CD4-positive, alpha-beta T cell treated with Interleukin-4 for 1 hour (primary cell): Measurements from ENCODE around the gene GSK3B.

Experiments used
- DNase-seq, 2 donors: peaks; one replicate each; pipeline ENCODE4 v3.0.0-alpha.2; 2020 to 2022

GSK3B gene

DNA sequence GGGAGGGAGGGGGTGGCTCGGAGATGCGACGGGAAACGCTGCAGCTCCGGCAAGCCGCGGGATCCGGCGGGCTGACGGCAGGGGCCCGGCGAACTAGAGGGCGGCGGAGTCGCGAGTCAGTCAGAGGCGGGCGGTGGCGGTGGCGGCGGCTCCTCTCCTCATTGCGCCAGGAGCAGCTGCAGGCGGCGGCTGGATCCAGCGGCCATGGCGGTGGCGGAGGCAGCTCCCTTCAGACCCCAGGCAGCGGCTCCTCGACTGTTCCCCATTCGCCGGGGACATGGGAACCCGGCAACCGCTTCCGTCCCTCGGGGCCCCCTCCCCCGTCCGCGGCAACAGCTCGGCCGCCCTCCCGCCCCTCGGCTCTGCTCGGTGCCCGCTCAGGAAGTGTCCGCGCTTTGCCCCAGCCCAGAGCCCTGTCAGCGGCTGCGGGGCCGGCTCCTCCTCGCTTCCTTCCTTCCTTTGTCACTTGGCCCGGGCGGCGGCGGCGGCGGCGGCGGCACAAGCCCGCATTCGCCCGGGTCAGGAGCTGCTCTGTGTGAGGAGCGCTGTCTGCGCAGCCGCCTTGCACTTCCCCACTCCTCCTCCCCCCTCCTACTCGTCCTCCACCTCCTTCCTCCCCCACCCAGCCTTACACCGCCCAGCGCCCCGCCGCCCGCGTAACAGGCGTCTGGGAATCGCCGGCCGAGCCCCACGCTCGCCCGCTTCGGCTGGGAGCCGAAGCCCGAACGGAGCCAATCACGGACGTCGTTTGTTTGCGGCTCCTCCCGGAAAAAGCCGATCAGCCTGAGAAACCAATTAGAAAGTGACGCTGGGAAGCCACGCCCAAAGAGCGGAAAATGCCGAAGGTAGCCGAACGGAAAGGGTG is at the start of gene GSK3B:
Gene GSK3B (minus strand): TSS at position 537 of the 865 bp plus-strand sequence. CDS start 1,013 bp downstream, outside the sequence.
- peak; percentile 73 to 74 for DNase-seq

GRCh38 chr3:120143676-120144075 is 49.4 kb upstream of the GSK3B start:
- no peak for DNase-seq

DNA sequence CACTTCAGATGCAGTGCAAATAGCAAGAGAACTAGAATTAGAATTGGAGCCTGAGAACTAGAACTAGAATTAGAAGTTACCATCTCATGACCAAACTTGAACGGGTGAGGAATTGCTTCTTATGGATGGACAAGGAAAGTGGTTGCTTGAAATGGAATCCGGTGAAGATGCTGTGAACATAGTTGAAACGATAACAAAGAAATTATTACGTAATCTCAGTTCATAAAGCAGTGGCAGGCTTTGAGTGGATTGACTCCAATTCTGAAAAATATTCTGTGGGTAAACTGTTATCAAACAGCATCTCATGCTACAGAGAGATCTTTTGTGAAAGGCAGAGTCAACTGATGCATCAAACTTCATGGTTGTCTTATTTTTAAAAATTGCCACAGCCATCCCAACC is 48.0 kb upstream of the GSK3B start:
- DNase-seq: no peak

GRCh38 chr3:120140098-120140742 is 46.0 kb upstream of the GSK3B start:
- DNase-seq: no peak

DNA sequence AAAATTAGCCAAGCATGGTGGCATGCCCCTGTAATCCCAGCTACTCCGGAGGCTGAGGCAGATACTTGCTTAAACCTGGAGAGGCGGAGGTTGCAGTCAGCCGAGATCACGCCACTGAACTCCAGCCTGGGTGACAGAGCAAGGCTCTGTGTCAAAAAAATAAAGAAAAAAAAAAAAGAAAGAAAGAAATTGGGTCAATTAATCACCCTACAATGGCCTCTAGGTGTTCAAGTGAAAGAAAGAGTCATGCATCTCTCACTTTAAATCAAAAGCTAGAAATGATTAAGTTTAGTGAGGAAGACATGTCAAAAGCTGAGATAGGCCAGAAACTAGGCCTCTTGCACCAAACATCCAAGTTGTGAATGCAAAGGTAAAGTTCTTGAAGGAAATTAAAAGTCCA is 44.9 kb upstream of the GSK3B start:
- DNase-seq: no peak

- DNase-seq: no peak
Observed at GRCh38 chr3:120137548-120137947, 43.3 kb upstream of the GSK3B start.

GRCh38 chr3:120130656-120131055 is 36.4 kb upstream of the GSK3B start:
- DNase-seq: no peak

DNA sequence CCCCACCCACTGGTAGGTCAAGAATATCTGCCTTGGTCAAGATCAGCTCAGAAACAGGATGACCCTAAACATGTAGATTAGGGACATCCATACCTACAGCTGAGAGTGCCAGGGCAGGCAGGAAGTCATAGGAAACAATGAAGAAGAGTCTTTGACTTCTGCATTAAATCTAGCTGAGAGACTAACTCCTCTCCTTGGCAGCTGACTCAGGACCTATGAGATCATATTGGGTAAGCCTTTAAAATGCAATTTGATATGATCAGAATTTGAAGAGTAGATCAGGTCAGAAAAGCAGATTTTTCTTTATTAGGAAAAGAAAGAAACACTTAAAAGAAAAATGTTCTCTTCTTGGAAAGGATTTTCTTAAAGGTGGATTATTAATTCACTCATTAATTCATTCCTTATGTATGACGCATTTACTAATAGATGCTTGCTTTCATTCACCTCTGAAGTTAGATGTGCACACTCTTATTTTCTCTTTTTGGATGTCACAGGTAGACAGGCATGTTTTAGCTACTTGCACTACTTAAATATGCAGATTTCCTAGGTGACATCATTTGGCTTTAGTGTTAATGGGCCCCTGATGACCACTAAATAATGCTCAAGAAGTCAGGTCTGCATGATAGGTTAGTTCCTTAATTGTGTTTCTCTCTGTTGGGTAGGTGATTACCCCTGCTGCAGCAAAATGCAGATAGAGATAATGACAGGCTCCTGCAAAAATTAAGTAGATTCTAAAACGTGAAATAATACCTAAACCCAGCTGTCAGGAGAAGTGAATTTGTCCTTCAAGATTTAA is 35.7 kb upstream of the GSK3B start:
- DNase-seq: no peak

DNA sequence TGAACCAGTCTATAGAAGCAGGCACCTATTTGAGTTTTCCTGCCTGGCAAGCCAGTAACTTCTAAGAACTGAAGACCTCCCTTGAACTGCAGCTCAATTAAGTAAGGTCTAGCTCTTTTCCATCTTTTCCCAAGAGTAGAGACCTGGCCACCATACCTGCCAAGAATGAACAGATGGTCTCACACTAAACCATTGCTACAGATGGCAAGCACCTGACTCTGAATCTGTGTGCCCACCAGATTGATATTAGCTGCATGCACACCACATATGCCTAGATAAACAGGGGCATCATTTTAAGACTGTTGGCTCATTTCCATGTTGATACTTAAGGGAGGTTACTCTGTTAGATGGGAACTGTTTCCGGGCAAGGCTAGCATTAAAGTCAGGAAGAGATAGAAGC is 34.8 kb upstream of the GSK3B start:
- DNase-seq: no peak

- no peak for DNase-seq
Observed at GRCh38 chr3:120125992-120126391, 31.7 kb upstream of the GSK3B start.

GRCh38 chr3:120119846-120120510 is 25.7 kb upstream of the GSK3B start:
- no peak for DNase-seq

GRCh38 chr3:120114981-120115380 is 20.7 kb upstream of the GSK3B start:
- DNase-seq: no peak

DNA sequence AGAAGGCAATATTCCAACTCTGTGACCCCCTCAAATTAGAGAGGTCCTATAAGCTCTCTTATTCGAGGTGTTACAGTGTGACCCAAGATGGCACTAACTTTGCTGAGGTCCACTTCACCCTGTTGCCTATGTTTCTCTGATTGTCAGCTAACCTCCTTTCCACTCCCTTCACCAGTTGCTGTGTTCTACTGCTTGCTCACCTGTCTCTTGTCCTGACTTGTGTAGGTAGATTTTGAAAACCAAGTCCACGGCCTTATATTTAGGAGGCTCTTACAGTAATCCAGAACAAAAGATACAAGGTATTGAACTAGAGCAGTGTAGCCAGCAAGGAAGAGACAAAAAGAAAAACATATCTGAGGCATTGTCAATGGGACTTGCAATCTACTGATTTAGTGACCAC is 20.1 kb upstream of the GSK3B start:
- no peak for DNase-seq

DNA sequence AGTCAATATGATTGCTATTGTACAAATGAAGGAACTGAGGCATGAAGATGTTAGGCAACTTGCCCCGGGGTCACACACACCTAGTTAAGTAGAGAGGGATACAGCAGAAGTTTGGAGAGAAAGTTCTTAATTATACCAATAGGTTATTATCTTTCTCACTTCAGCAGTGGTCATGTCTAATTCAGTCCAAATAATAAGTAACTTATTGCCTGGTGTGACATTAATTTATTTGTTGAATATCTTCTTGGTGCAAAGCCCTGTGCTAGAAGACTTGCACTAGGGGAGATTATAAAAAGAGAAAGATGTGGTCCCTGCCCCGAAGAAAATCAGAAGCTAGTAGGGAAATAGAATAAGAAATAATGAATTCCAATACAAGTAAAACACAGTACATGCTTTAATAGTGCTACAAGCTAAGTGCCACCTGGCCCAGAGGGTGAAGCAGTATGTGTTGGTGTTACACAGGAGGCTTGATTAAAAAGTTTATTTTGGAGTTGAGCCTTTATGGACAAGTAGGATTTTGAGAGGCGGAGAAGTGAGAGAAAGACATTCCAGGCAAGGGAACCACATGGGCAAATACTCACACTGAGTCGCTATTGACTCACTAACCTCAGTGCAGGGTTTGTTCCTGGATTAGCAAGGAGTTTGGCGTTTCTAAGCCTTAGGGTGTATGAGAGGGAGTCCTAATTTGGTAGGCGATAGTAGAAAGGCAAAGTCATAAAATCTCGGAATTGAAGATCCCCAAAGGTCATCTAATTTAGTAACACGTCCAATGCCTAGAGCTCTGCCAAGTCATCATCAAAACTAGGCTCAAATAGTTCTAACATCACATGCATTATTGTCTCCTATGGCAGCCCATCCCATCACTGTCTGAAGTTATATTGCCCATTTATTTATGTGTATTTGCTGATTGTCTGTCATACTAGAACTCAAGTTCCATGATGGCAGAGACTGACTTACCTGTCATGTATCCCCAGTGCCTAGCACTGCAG is 19.2 kb upstream of the GSK3B start:
- DNase-seq: no peak

DNA sequence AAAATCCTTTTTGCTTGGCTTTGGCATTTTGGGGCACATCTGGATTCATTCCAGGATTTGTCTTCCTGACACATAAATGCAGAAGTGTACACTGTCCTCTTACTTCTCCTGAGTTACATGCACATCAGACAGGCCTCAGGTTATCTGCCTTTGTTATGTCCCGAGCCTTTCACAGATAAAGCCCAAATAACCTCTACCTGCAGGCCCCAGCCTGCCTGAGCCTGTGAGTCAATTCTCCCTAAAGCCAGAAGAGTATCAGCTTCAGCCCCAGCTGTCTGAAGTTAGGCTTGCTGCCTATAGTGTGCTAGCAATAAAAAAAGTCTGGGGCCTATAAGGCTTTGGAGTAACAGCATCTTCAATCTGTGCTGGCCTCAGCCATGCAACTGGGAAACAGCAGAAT is 17.7 kb upstream of the GSK3B start:
- no peak for DNase-seq

DNA sequence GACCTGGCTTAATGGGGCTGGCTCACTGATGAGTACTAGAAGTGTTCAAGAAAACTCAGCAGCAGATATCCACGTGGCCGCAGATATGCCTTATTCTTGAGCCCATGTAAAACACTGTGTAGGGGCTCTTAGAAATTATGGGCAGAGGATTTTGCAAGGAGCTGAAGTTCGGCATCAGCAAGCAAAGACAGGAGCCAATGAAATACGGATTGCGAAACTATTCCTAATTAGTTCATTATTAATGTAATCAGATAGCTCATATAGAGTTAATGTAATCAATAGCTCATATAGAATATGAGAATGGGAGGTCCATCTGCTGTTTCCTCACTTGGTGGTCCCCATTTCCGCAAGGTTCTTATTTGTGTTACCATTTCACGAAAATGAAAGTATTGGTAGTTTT is 9.0 kb upstream of the GSK3B start:
- DNase-seq: no peak

DNA sequence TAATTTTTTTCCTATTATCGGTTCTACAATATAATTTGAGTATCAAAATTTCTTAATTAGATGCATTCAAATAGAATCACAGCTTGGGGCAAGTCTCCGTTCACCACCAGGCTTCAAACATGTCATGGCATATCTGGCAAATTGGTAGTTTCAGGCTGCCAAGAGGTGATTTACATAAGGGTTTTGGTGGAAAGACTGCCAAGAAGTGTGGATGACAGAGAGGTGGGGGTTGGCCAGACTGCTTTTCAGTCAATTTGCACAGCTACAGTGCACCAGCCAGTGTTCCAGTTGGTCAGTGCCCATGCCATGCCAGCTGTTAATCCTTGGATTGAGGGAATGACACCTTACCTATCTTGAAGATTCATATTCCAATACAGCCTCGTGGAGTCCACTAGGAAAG is 8.4 kb upstream of the GSK3B start:
- no peak for DNase-seq

GRCh38 chr3:120102232-120102631 is 8.0 kb upstream of the GSK3B start:
- no peak for DNase-seq

DNA sequence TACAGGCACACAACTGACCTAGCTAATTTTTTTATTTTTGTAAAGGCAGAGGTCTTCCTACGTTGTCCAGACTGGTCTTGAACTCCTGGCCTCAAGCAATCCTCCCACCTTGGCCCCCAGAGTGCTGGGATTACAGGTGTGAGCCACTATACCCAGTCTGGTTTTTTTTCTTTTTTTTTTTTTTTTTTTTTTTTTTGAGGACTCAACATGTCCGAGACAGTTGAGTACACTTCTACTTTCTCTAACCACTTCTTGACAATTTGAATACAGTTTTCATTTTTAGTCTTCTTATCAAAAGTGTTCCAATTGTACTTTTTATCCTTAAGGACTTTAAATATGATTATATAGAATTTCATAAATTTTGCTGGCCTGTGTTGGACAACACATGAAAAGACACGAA is 7.4 kb upstream of the GSK3B start:
- DNase-seq: no peak

DNA sequence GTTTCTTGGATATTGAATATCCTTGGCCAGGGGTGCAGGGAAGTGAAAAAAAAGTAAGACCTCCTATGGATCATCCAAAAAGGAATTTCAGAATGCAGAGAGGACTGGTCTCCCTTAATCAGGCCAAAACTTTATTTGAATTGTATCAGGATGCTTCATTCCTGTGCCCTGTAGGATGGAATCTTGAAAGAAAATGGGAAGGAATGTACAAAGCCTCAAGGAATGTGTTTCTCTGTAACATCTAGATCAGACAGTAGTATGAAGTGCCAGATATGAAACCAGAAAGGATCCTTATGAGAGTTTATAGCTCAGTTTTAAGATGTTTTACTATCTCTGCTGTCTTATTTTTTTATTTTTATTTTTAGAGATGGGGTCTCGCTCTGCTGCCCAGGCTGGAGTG is 6.5 kb upstream of the GSK3B start:
- no peak for DNase-seq

- no peak for DNase-seq
Observed at GRCh38 chr3:120098710-120099109, 4.5 kb upstream of the GSK3B start.

DNA sequence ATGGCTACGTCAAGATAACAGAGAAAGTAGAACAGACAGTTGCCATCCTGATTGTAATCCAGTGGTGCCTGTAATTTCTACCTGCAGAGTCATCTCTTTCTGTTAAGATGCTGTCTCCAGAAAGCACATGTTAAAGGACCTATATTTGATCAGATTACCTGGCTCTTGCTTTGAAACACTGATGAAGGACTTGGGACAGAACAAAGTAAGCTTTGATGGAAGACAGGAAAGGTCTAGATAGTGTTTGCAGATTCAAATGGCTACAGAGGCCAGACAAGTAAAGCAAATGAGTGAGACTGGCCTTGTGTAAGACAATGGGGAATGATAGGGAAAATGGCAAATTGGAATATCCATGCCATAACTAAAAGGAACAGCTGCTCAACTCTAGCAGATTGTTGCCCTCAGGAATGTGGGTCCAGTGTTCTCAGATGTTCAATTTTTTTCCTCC is 1.8 kb upstream of the GSK3B start:
- no peak for DNase-seq
